ENCODE data around the gene COMMD2. TPM values are rescaled to one million over a fixed set of nuclear protein-coding genes. Genes with fewer than 3 reads are reported as not detected.

COMMD2 gene
- total RNA-seq, 1 experiment from 2014 or later = 35.5 TPM

GRCh38 chr3:149736953-149737205 lies 15.4 kb downstream of the COMMD2 start:
- peaks cover 14 to 15% of the 10 kb centered on the region in 2 experiments for H3K4me1 ChIP-seq (ENCODE audit: control insufficient read depth in 1 of 2, insufficient read depth in 2 of 2, low read length in 2 of 2)
- H3K27ac ChIP-seq (ENCODE audit: low read depth, low read length) = no peak overlapping the region
- no peak overlapping the region for H3K9ac ChIP-seq (ENCODE audit: low read length)
- H3K27me3 ChIP-seq (ENCODE audit: insufficient read depth, low read length) = no peaks in the 10 kb centered on the region
- POLR2A ChIA-PET = no interaction called here
- intact Hi-C loops (cut with micrococcal nuclease) = no loop called here
- BruUV-seq (replicated peaks) = no TSS peak
- CTCF ChIA-PET = no interaction called here
- H3K79me2 ChIP-seq (ENCODE audit: insufficient read depth, low read length) = no peaks in the 10 kb centered on the region
- TF ChIP-seq ZBTB33 (IDR thresholded peaks at IDR 0.05; ENCODE audit: extremely low read depth, insufficient replicate concordance, low read length) (no peak), SIN3A (IDR thresholded peaks at IDR 0.05; ENCODE audit: low read depth) (no peak), SP1 (IDR thresholded peaks at IDR 0.05; ENCODE audit: low read depth) (no peak), EZH2 (IDR thresholded peaks at IDR 0.05) (no peak), POLR2AphosphoS5 (IDR thresholded peaks at IDR 0.05; ENCODE audit: low read depth, low read length) (no peak), MAX (IDR thresholded peaks at IDR 0.05) (no peak), YY1 (IDR thresholded peaks at IDR 0.05; ENCODE audit: extremely low read depth, insufficient replicate concordance, low read depth, low read length) (no peak), CTCF (IDR thresholded peaks at IDR 0.05 in 2 of 3, conservative IDR thresholded peaks at IDR 0.05 in 1 of 3; ENCODE audit: borderline replicate concordance in 1 of 3, insufficient read depth in 1 of 3, low read depth in 2 of 3, low read length in 2 of 3) (no peak), POLR2A (IDR thresholded peaks at IDR 0.05; ENCODE audit: borderline replicate concordance, extremely low read depth, insufficient read depth, insufficient read length) (no peak), TCF7L2 (IDR thresholded peaks at IDR 0.05; ENCODE audit: borderline replicate concordance, extremely low read depth, insufficient read depth, insufficient read length) (no peak), EGR1 (IDR thresholded peaks at IDR 0.05; ENCODE audit: low read depth) (no peak), REST (IDR thresholded peaks at IDR 0.05; ENCODE audit: low read depth) (no peak), CBX3 (IDR thresholded peaks at IDR 0.05; ENCODE audit: low read depth) (no peak), RAD21 (IDR thresholded peaks at IDR 0.05; ENCODE audit: low read depth) (no peak), JUND (IDR thresholded peaks at IDR 0.05) (no peak), ELF1 (IDR thresholded peaks at IDR 0.05; ENCODE audit: borderline replicate concordance, low read depth) (no peak), EZH2phosphoT487 (IDR thresholded peaks at IDR 0.05; ENCODE audit: borderline replicate concordance) (no peak), CEBPB (IDR thresholded peaks at IDR 0.05; ENCODE audit: low read depth) (no peak)
- H2AFZ ChIP-seq (ENCODE audit: low read depth, low read length, poor library complexity, severe bottlenecking) = no peak overlapping the region
- no peak overlapping the region for H3K4me3 ChIP-seq (replicated peaks in 1 of 2; ENCODE audit: low read depth in 1 of 2, low read length in 2 of 2)
- no peaks in the 10 kb centered on the region for H4K20me1 ChIP-seq (ENCODE audit: insufficient read depth)
- peaks cover 10 to 16% of the 10 kb centered on the region in 2 experiments; a peak in 2 of 4 replicates for H3K36me3 ChIP-seq (ENCODE audit: control insufficient read depth in 1 of 2, insufficient read depth in 2 of 2, low read length in 2 of 2)
- no peaks in the 10 kb centered on the region for H3K9me3 ChIP-seq (ENCODE audit: control insufficient read depth in 1 of 2, insufficient read depth in 1 of 2, low read depth in 1 of 2, low read length in 2 of 2)
- H3K9me2 ChIP-seq (ENCODE audit: insufficient read depth) = no peaks in the 10 kb centered on the region
- ATAC-seq (no peak), DNase-seq (ENCODE audit: low read depth, low spot score) (no peak)
- RAD21 ChIA-PET (ENCODE audit: low non-redundant PET in 1 of 2, low total read pairs in 2 of 2, uncharacterized antibody in 2 of 2, unreplicated experiment in 2 of 2) = no interaction called here
- H3K4me2 ChIP-seq (ENCODE audit: low read length) = peak overlapping the region; percentile 31; the same call in 1 of the 2 replicates

All from HCT116 (cell line).